GM12878 (cell line): ENCODE results near the gene DKK1. TPM values are rescaled to one million over a fixed set of nuclear protein-coding genes. Genes with fewer than 3 reads are reported as not detected.

ENCODE experiments used
- ATAC-seq: fragments of 200-7000 bp; cut with Tn5 transposase; 3 replicates; pipeline ENCODE4 v1.9.1; 2020; ENCODE audit warnings: mild to moderate bottlenecking, moderate library complexity
- BruUV-seq: library from RNA; stranded (reverse); fragments of 400-500 nt; replicated peaks from 2 replicates; lab custom pipeline; 2021; lab: Mats Ljungman, UMichigan
- CTCF ChIA-PET: fragments of 300-600 bp; sonication (Branson Sonifier 250); formaldehyde crosslinking; extraction: SDS; loops from one replicate; lab custom pipeline; 2021; ENCODE audit warnings: inconsistent platforms; lab: Yijun Ruan, JAX
- POLR2A ChIA-PET: fragments of 350-600 bp; formaldehyde crosslinking; extraction: SDS; loops from one replicate; lab custom pipeline; 2021; ENCODE audit warnings: inconsistent platforms; lab: Charles Lee
- RAD21 ChIA-PET: fragments of 300-600 bp; sonication (Branson Sonifier 250); formaldehyde crosslinking; loops from one replicate; lab custom pipeline; 2023; ENCODE audit warnings: antibody characterized with exemption; ENCODE audit not compliant: unreplicated experiment; lab: Charles Lee
- SMC1A ChIA-PET: fragments of 300-600 bp; sonication (Branson Sonifier 250); formaldehyde crosslinking; loops from one replicate; lab custom pipeline; 2023; ENCODE audit not compliant: unreplicated experiment, uncharacterized antibody; lab: Charles Lee
- DNase-seq: peaks from one replicate; pipeline ENCODE4 v3.0.0-alpha.2; 2011; ENCODE audit warnings: low read depth, low spot score
- FAIRE-seq: peaks from 3 replicates; lab custom pipeline; 2011; peaks lifted over from hg19 to GRCh38; lab: Jason Lieb, UNC
- H2AFZ ChIP-seq: 2 replicates; pipeline ENCODE4 v1.6.0; 2011; ENCODE audit warnings: low read depth, low read length, control low read depth; ENCODE audit not compliant: control insufficient read depth
- H3K27ac ChIP-seq: 2 replicates; pipeline ENCODE4 v1.5.1; 2011; ENCODE audit warnings: control low read depth; ENCODE audit not compliant: control insufficient read depth, insufficient read depth
- H3K27me3 ChIP-seq, 2 experiments: replicated peaks in 1 of 2; 2 replicates each; pipeline versions ENCODE4 v1.6.0 to v1.6.1; 2011; ENCODE audit warnings: low read length in 1 of 2; ENCODE audit not compliant: control insufficient read depth in 2 of 2, insufficient read depth in 2 of 2
- H3K36me3 ChIP-seq, 2 experiments: 2 replicates each; pipeline ENCODE4 v1.5.1; 2011; ENCODE audit warnings: low read length in 1 of 2; ENCODE audit not compliant: control insufficient read depth in 2 of 2, insufficient read depth in 2 of 2
- H3K4me1 ChIP-seq: 2 replicates; pipeline ENCODE4 v1.6.1; 2011; ENCODE audit warnings: mild to moderate bottlenecking, low read length, moderate library complexity, mixed read lengths; ENCODE audit not compliant: control insufficient read depth, insufficient read depth
- H3K4me2 ChIP-seq: 2 replicates; pipeline ENCODE4 v1.6.0; 2011; ENCODE audit warnings: control low read depth; ENCODE audit not compliant: control insufficient read depth, insufficient read depth
- H3K4me3 ChIP-seq: fragments of 200-600 bp; sonication (generic); 2 replicates; pipeline ENCODE4 v1.5.1; 2016
- H3K79me2 ChIP-seq: 2 replicates; pipeline ENCODE4 v1.6.0; 2011; ENCODE audit warnings: low read length; ENCODE audit not compliant: control insufficient read depth, insufficient read depth
- H3K9ac ChIP-seq: 2 replicates; pipeline ENCODE4 v1.8.0; 2011; ENCODE audit warnings: low read length, control low read depth, mixed read lengths; ENCODE audit not compliant: control insufficient read depth, insufficient read depth
- H3K9me3 ChIP-seq: replicated peaks from 3 replicates; pipeline ENCODE4 v1.5.1; 2011; ENCODE audit warnings: mild to moderate bottlenecking, low read length; ENCODE audit not compliant: control insufficient read depth, insufficient read depth
- H4K20me1 ChIP-seq: 2 replicates; pipeline ENCODE4 v1.6.0; 2011; ENCODE audit not compliant: control insufficient read depth, insufficient read depth
- BACH1 ChIP-seq: fragments of 450-650 bp; IDR thresholded peaks from 2 replicates; pipeline ENCODE4 v1.6.1; 2017; ENCODE audit warnings: mild to moderate bottlenecking, borderline replicate concordance
- CHD2 ChIP-seq: IDR thresholded peaks from 2 replicates; pipeline ENCODE4 v1.6.1; 2011; ENCODE audit warnings: low read depth, low read length, improper control_type of control experiment, borderline replicate concordance
- EP300 ChIP-seq, 2 experiments: fragments of 150-350 bp in 1 of 2; IDR thresholded peaks; 2 replicates each; pipeline ENCODE4 v1.6.1; 2011 to 2012; ENCODE audit warnings: low read depth in 2 of 2, low read length in 2 of 2, borderline replicate concordance in 1 of 2, improper control_type of control experiment in 1 of 2, inconsistent platforms in 1 of 2; ENCODE audit not compliant: control insufficient read depth in 1 of 2
- GATAD2B ChIP-seq: fragments of 450-650 bp; conservative IDR thresholded peaks from 2 replicates; pipeline ENCODE4 v1.6.1; 2017; ENCODE audit warnings: low read depth, mild to moderate bottlenecking, moderate library complexity
- HDAC2 ChIP-seq: fragments of 200-600 bp; sonication (generic); IDR thresholded peaks from 2 replicates; pipeline ENCODE4 v1.6.1; 2017
- JUNB ChIP-seq: IDR thresholded peaks from 2 replicates; pipeline ENCODE4 v1.6.1; 2016; ENCODE audit warnings: antibody characterized with exemption, mild to moderate bottlenecking
- NFYB ChIP-seq: IDR thresholded peaks from 2 replicates; pipeline ENCODE4 v1.6.1; 2011; ENCODE audit warnings: low read depth, mild to moderate bottlenecking, low read length, improper control_type of control experiment, moderate library complexity; ENCODE audit not compliant: insufficient read depth
- NR2C1 ChIP-seq: fragments of 450-650 bp; IDR thresholded peaks from 2 replicates; pipeline ENCODE4 v1.6.1; 2017; ENCODE audit warnings: antibody characterized with exemption, mild to moderate bottlenecking, moderate library complexity
- POU2F2 ChIP-seq: IDR thresholded peaks from 3 replicates; pipeline ENCODE4 v1.6.1; 2011; ENCODE audit warnings: low read depth, mild to moderate bottlenecking, low read length, borderline replicate concordance
- RCOR1 ChIP-seq: conservative IDR thresholded peaks from 2 replicates; pipeline ENCODE4 v1.6.1; 2012; ENCODE audit warnings: low read depth, low read length, improper control_type of control experiment
- RELA ChIP-seq: fragments of 450-650 bp; IDR thresholded peaks from 2 replicates; pipeline ENCODE4 v1.8.0; 2014; ENCODE audit warnings: borderline replicate concordance; ENCODE audit not compliant: partially characterized antibody
- ZNF622 ChIP-seq: fragments of 450-650 bp; IDR thresholded peaks from 2 replicates; pipeline ENCODE4 v1.6.1; 2017; ENCODE audit warnings: mild to moderate bottlenecking, inconsistent platforms
- WGBS: methylation state at CpG from one replicate; pipeline ENCODE4 v1.1.6; 2016; ENCODE audit warnings: low lambda C conversion rate; ENCODE audit not compliant: insufficient replicate concordance, insufficient coverage; ENCODE audit errors: missing lambda C conversion rate; 5-methylcytosine and 5-hydroxymethylcytosine counted together
- in situ Hi-C: fragments of 300-500 bp; cut with MboI; formaldehyde crosslinking; loops from 9 replicates; pipeline ENCODE4 v1.14.3; 2018; ENCODE audit warnings: mixed read lengths
- intact Hi-C: fragments of 100-400 bp; cut with micrococcal nuclease; formaldehyde crosslinking; loops from one replicate; pipeline ENCODE4 v1.14.2; 2022; ENCODE audit not compliant: unreplicated experiment
- polyA plus RNA-seq, 11 experiments: library from polyadenylated mRNA; depleted of rRNA in 4 of 11; unstranded in 6 of 11; stranded (reverse) in 5 of 11; fragments of >200 nt; fragmentation: Nextera tagmentation in 4 of 11; fragmentation: Illumina TruSeq in 1 of 11; extraction: Ambion mirVana in 4 of 11; extraction: Trizol in 1 of 11; gene quantifications; 1 replicate in 1 of 11; 2 replicates in 10 of 11; pipeline versions ENCODE4 v1.2.1 to v1.2.3, GENCODE V29; 2011 to 2016; ENCODE audit warnings: inconsistent platforms in 2 of 11, missing spikeins in 2 of 11, low read depth in 1 of 11
- total RNA-seq, 4 experiments: library from RNA; depleted of rRNA in 3 of 4; stranded (reverse); fragments of >200 nt in 3 of 4; fragmentation: Illumina TruSeq in 1 of 4; extraction: Trizol in 1 of 4; gene quantifications; 2 replicates each; pipeline versions ENCODE4 v1.2.1 to v1.2.3, GENCODE V29; 2013 to 2021
- TF ChIP-seq, protein P1 (sequence below): IDR thresholded peaks from 2 replicates; pipeline ENCODE4 v1.6.1; 2011; ENCODE audit warnings: low read depth, mild to moderate bottlenecking, low read length, moderate library complexity, borderline replicate concordance; ENCODE audit errors: extremely low read depth
- TF ChIP-seq, protein P2 (sequence below): IDR thresholded peaks from 2 replicates; pipeline ENCODE4 v1.6.1; 2011; ENCODE audit warnings: borderline replicate concordance, low read depth, mild to moderate bottlenecking, moderate library complexity, low read length; ENCODE audit not compliant: insufficient read depth, poor library complexity, severe bottlenecking
- TF ChIP-seq, protein P3 (sequence below): fragments of 450-650 bp; IDR thresholded peaks from 2 replicates; pipeline ENCODE4 v1.6.1; 2017; ENCODE audit warnings: low read depth, mild to moderate bottlenecking, moderate library complexity

DKK1 gene
- total and polyA plus RNA-seq, 10 of the 15 experiments (the other 5 are each of a cell fraction or from before 2014, with no cell fraction given), result 0.12 to 0.77 (median 0.33) TPM; not detected in 7

DNA sequence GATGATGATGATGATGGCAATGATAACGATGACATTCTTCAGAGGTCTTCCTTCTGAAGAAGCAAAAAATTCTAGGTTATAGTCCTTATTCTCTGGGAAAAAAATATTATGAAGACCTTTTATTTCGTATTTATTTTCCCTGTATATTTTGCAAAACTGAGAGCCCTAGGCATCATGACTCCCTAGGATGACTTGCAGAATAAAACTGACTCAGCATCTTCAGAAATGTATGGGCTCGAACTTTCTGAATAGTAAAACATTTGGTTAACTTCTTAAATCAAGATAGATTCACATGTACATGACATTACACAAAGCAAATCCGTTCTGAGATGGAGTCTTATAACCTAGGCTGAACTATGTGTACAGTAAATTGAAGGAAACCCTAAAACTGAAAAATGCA lies 29.4 kb downstream of the DKK1 start:
- H3K4me3 ChIP-seq, result no peak overlapping the region
- H3K4me2 ChIP-seq, result no peak overlapping the region
- RAD21 ChIA-PET, result no interaction called here
- no peaks in the 10 kb centered on the region for H3K27me3 ChIP-seq
- TF ChIP-seq ZNF622, result no peak
- TF ChIP-seq NR2C1, result no peak
- TF ChIP-seq, protein P1, sequence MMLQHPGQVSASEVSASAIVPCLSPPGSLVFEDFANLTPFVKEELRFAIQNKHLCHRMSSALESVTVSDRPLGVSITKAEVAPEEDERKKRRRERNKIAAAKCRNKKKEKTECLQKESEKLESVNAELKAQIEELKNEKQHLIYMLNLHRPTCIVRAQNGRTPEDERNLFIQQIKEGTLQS, result no peak
- no peak for TF ChIP-seq NFYB
- no peak for TF ChIP-seq EP300 (IDR thresholded peaks at IDR 0.05; ENCODE audit: borderline replicate concordance in 1 of 2, control insufficient read depth in 1 of 2, low read depth in 2 of 2, low read length in 2 of 2)
- no peak for TF ChIP-seq JUNB
- no peak for TF ChIP-seq CHD2
- no peak for TF ChIP-seq RELA
- no peak for TF ChIP-seq POU2F2
- TF ChIP-seq BACH1, result no peak
- no peak for TF ChIP-seq RCOR1
- TF ChIP-seq, protein P2, sequence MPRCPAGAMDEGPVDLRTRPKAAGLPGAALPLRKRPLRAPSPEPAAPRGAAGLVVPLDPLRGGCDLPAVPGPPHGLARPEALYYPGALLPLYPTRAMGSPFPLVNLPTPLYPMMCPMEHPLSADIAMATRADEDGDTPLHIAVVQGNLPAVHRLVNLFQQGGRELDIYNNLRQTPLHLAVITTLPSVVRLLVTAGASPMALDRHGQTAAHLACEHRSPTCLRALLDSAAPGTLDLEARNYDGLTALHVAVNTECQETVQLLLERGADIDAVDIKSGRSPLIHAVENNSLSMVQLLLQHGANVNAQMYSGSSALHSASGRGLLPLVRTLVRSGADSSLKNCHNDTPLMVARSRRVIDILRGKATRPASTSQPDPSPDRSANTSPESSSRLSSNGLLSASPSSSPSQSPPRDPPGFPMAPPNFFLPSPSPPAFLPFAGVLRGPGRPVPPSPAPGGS, result no peak
- TF ChIP-seq, protein P3, sequence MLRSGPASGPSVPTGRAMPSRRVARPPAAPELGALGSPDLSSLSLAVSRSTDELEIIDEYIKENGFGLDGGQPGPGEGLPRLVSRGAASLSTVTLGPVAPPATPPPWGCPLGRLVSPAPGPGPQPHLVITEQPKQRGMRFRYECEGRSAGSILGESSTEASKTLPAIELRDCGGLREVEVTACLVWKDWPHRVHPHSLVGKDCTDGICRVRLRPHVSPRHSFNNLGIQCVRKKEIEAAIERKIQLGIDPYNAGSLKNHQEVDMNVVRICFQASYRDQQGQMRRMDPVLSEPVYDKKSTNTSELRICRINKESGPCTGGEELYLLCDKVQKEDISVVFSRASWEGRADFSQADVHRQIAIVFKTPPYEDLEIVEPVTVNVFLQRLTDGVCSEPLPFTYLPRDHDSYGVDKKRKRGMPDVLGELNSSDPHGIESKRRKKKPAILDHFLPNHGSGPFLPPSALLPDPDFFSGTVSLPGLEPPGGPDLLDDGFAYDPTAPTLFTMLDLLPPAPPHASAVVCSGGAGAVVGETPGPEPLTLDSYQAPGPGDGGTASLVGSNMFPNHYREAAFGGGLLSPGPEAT, result no peak
- TF ChIP-seq HDAC2, result no peak
- TF ChIP-seq GATAD2B, result no peak
- H4K20me1 ChIP-seq, result no peaks in the 10 kb centered on the region
- no peaks in the 10 kb centered on the region for H3K36me3 ChIP-seq
- H3K9me3 ChIP-seq, result no peaks in the 10 kb centered on the region
- CTCF ChIA-PET, result no interaction called here
- 0% methylated on average over 4 of the region's 4 CpGs for WGBS
- H3K79me2 ChIP-seq, result no peaks in the 10 kb centered on the region
- FAIRE-seq, result no peak
- POLR2A ChIA-PET, result no interaction called here
- H2AFZ ChIP-seq, result no peak overlapping the region
- BruUV-seq, result no TSS peak
- intact Hi-C loops (no loop called here), in situ Hi-C loops (no loop called here)
- no peaks in the 10 kb centered on the region for H3K4me1 ChIP-seq
- no peak for ATAC-seq
- no peak overlapping the region for H3K27ac ChIP-seq
- DNase-seq, result no peak
- SMC1A ChIA-PET, result no interaction called here
- H3K9ac ChIP-seq, result no peak overlapping the region
